HFF-Myc (cell line): ENCODE data around the gene TDRD12.

Experiments used
- DNase-seq: peaks from one replicate; pipeline ENCODE4 v3.0.0-alpha.2; 2011; ENCODE audit warnings: low read depth; ENCODE audit errors: extremely low read depth
- H3K4me3 ChIP-seq: replicated peaks from 2 replicates; pipeline ENCODE4 v1.5.1; 2011; ENCODE audit warnings: low read depth, mild to moderate bottlenecking, control low read depth, low read length
- CTCF ChIP-seq: IDR thresholded peaks from 2 replicates; pipeline ENCODE4 v1.5.1; 2012; ENCODE audit warnings: mild to moderate bottlenecking, low read depth, low read length, control low read depth; ENCODE audit errors: missing control alignments

TDRD12 gene

GRCh38 chr19:32719611-32720059, at the start of gene TDRD12:
Gene TDRD12 (plus strand): TSS chr19:32719767. CDS start chr19:32720073, 306 bp downstream.
- DNase-seq = no peak
- no peak within 1 kb of the TSS for H3K4me3 ChIP-seq
- no peak for TF ChIP-seq CTCF

- H3K4me3 ChIP-seq = no peak overlapping the region
- TF ChIP-seq CTCF = no peak
- DNase-seq = no peak
These were observed 47.5 kb upstream of the TDRD12 start for GRCh38 chr19:32671883-32672593.

GRCh38 chr19:32672841-32673240, 46.7 kb upstream of the TDRD12 start:
- no peak for TF ChIP-seq CTCF
- no peak overlapping the region for H3K4me3 ChIP-seq
- DNase-seq = no peak

- no peak for TF ChIP-seq CTCF
- DNase-seq = no peak
- peak overlapping the region; percentile 76 for H3K4me3 ChIP-seq
These were observed 46.0 kb upstream of the TDRD12 start for GRCh38 chr19:32673573-32673972.

GRCh38 chr19:32674153-32674930, 45.2 kb upstream of the TDRD12 start:
- peak overlapping the region; percentile 76 for H3K4me3 ChIP-seq
- no peak for TF ChIP-seq CTCF
- DNase-seq = no peak

- DNase-seq = peak; percentile 90
- H3K4me3 ChIP-seq = peak within 1 kb of the TSS; percentile 76
- no peak for TF ChIP-seq CTCF
These were observed 44.4 kb upstream of the TDRD12 start, which contains the start of gene ANKRD27 for GRCh38 chr19:32674931-32675719. Gene ANKRD27 (minus strand): TSS chr19:32675180. CDS start chr19:32659015, 16,165 bp downstream.
